OCI-LY7 (cell line): Measurements from ENCODE around the gene SPATA16. TPM values are rescaled to one million over a fixed set of nuclear protein-coding genes. Genes with fewer than 3 reads are reported as not detected.

Experiments
- BruUV-seq: library from RNA; stranded (reverse); fragments of 400-500 nt; replicated peaks from 2 replicates; lab custom pipeline; 2021; lab: Mats Ljungman, UMichigan
- CTCF ChIA-PET: fragments of 300-600 bp; sonication (Branson Sonifier 250); formaldehyde crosslinking; loops from one replicate; lab custom pipeline; 2022; ENCODE audit warnings: antibody characterized with exemption; ENCODE audit not compliant: unreplicated experiment; lab: Charles Lee
- POLR2A ChIA-PET: fragments of 300-600 bp; sonication (Branson Sonifier 250); formaldehyde crosslinking; loops from one replicate; lab custom pipeline; 2022; ENCODE audit warnings: antibody characterized with exemption; lab: Charles Lee
- DNase-seq: peaks from one replicate; pipeline ENCODE4 v3.0.0-alpha.2; 2015; ENCODE audit warnings: low spot score
- H2AFZ ChIP-seq: fragments of 200-600 bp; sonication (generic), shearing (Covaris generic); 2 replicates; pipeline ENCODE4 v1.6.1; 2014; ENCODE audit warnings: mild to moderate bottlenecking, antibody characterized with exemption, low read length, moderate library complexity
- H3K27ac ChIP-seq: fragments of 200-600 bp; sonication (generic); 2 replicates; pipeline ENCODE4 v1.5.1; 2014; ENCODE audit warnings: mixed run types, low read depth, mild to moderate bottlenecking, moderate library complexity, low read length, inconsistent platforms; ENCODE audit not compliant: poor library complexity, severe bottlenecking
- H3K36me3 ChIP-seq: fragments of 200-600 bp; sonication (generic); 2 replicates; pipeline ENCODE4 v1.6.1; 2014; ENCODE audit warnings: mild to moderate bottlenecking, antibody characterized with exemption, low read length, moderate library complexity, mixed read lengths; ENCODE audit not compliant: insufficient read depth
- H3K4me1 ChIP-seq: fragments of 200-600 bp; sonication (generic); 2 replicates; pipeline ENCODE4 v1.5.1; 2014; ENCODE audit warnings: mild to moderate bottlenecking, low read length; ENCODE audit not compliant: insufficient read depth, poor library complexity, severe bottlenecking
- H3K4me2 ChIP-seq: fragments of 200-600 bp; sonication (generic); 2 replicates; pipeline ENCODE4 v1.6.1; 2014; ENCODE audit warnings: mild to moderate bottlenecking, low read length
- H3K4me3 ChIP-seq: fragments of 200-600 bp; sonication (generic); 2 replicates; pipeline ENCODE4 v1.5.1; 2014; ENCODE audit warnings: mild to moderate bottlenecking, low read depth, low read length; ENCODE audit not compliant: poor library complexity, severe bottlenecking
- H3K79me2 ChIP-seq: fragments of 200-600 bp; sonication (generic); 2 replicates; pipeline ENCODE4 v1.6.1; 2016; ENCODE audit warnings: low read depth, mild to moderate bottlenecking, low read length, moderate library complexity, mixed read lengths; ENCODE audit not compliant: insufficient read depth
- H3K9me2 ChIP-seq: fragments of 200-600 bp; sonication (generic); 2 replicates; pipeline ENCODE4 v1.6.1; 2016; ENCODE audit warnings: mild to moderate bottlenecking, low read length, mixed read lengths; ENCODE audit not compliant: insufficient read depth
- H3K9me3 ChIP-seq: fragments of 200-600 bp; sonication (generic); 2 replicates; pipeline ENCODE4 v1.6.1; 2014; ENCODE audit warnings: mild to moderate bottlenecking, mixed run types, low read length, mixed read lengths
- H4K20me1 ChIP-seq: fragments of 200-600 bp; sonication (generic); 2 replicates; pipeline ENCODE4 v1.6.1; 2014; ENCODE audit warnings: mild to moderate bottlenecking, antibody characterized with exemption, low read length, moderate library complexity, mixed read lengths; ENCODE audit not compliant: insufficient read depth
- CTCF ChIP-seq: fragments of 200-600 bp; sonication (generic); conservative IDR thresholded peaks from 2 replicates; pipeline ENCODE4 v1.5.1; 2014; ENCODE audit warnings: mild to moderate bottlenecking, antibody characterized with exemption, low read length, moderate library complexity, mixed read lengths
- EZH2phosphoT487 ChIP-seq: fragments of 200-600 bp; sonication (generic); IDR thresholded peaks from 2 replicates; pipeline ENCODE4 v1.6.1; 2018; ENCODE audit warnings: low read depth, borderline replicate concordance, mild to moderate bottlenecking, mixed run types, antibody characterized with exemption, low read length, moderate library complexity, mixed read lengths
- intact Hi-C: fragments of 100-400 bp; cut with micrococcal nuclease; formaldehyde crosslinking; loops from one replicate; pipeline ENCODE4 v1.10.0; 2022; ENCODE audit not compliant: unreplicated experiment
- total RNA-seq, 2 experiments: library from RNA; depleted of rRNA in 1 of 2; stranded (reverse); fragments of >200 nt in 1 of 2; shearing (Covaris generic) in 1 of 2; gene quantifications; 2 replicates each; pipeline ENCODE4 v1.2.3, GENCODE V29; 2014 to 2022

The SPATA16 gene
- total RNA-seq, 2 experiments from 2014 or later = not detected

GRCh38 chr3:173066044-173067004 lies 74.7 kb downstream of the SPATA16 start:
- Histone ChIP-seq H3K79me2 (no peaks in the 10 kb centered on the region), H3K9me3 (no peaks in the 10 kb centered on the region), H3K4me1 (no peaks in the 10 kb centered on the region), H3K36me3 (no peaks in the 10 kb centered on the region), H3K4me2 (no peak overlapping the region), H3K27ac (no peak overlapping the region), H4K20me1 (no peaks in the 10 kb centered on the region), H2AFZ (no peak overlapping the region), H3K9me2 (no peaks in the 10 kb centered on the region), H3K4me3 (no peak overlapping the region)
- no peak for DNase-seq
- intact Hi-C loops = loop anchor here (10.0 kb wide), 1 partner anchor 58 kb away; no protein-coding TSS in a partner anchor
- ChIA-PET POLR2A (no interaction called here), CTCF (no interaction called here)
- BruUV-seq = no TSS peak
- TF ChIP-seq EZH2phosphoT487 (no peak), CTCF (no peak)

- TF ChIP-seq CTCF = no peak
- TF ChIP-seq EZH2phosphoT487 = no peak
- Histone ChIP-seq H3K4me1 (no peaks in the 10 kb centered on the region), H2AFZ (no peak overlapping the region), H3K27ac (no peak overlapping the region), H3K79me2 (no peaks in the 10 kb centered on the region), H3K36me3 (no peaks in the 10 kb centered on the region), H3K9me2 (no peaks in the 10 kb centered on the region), H3K4me2 (no peak overlapping the region), H3K4me3 (no peak overlapping the region), H3K9me3 (no peaks in the 10 kb centered on the region), H4K20me1 (no peaks in the 10 kb centered on the region)
- BruUV-seq = no TSS peak
- intact Hi-C loops = loop anchor here (10.0 kb wide), 1 partner anchor 59 kb away; no protein-coding TSS in a partner anchor
- ChIA-PET CTCF (no interaction called here), POLR2A (no interaction called here)
- no peak for DNase-seq
Observed at GRCh38 chr3:173065543-173065981, 75.5 kb downstream of the SPATA16 start.

- no peak overlapping the region for H3K4me3 ChIP-seq
- H2AFZ ChIP-seq = no peak overlapping the region
- ChIA-PET CTCF (no interaction called here), POLR2A (no interaction called here)
- TF ChIP-seq CTCF = no peak
- TF ChIP-seq EZH2phosphoT487 = no peak
- no peaks in the 10 kb centered on the region for H3K9me3 ChIP-seq
- no peaks in the 10 kb centered on the region for H3K36me3 ChIP-seq
- intact Hi-C loops = loop anchor here (10.0 kb wide), 1 partner anchor 60 kb away; no protein-coding TSS in a partner anchor
- DNase-seq = no peak
- no peak overlapping the region for H3K27ac ChIP-seq
- no peaks in the 10 kb centered on the region for H3K4me1 ChIP-seq
- H4K20me1 ChIP-seq = no peaks in the 10 kb centered on the region
- no TSS peak for BruUV-seq
- H3K79me2 ChIP-seq = no peaks in the 10 kb centered on the region
- H3K4me2 ChIP-seq = no peak overlapping the region
- no peaks in the 10 kb centered on the region for H3K9me2 ChIP-seq
Observed at GRCh38 chr3:173064631-173065030, 76.4 kb downstream of the SPATA16 start.
